Measurements from ENCODE around the gene WDR45B.
"Not testable (repeated sequence)": the region's sequence is repeated elsewhere in the genome, so short reads cannot be mapped to it uniquely, and the experiment has no call there.

The WDR45B gene

GRCh38 chr17:82577300-82577699, 70.9 kb downstream of the WDR45B start:
- no peak for DNase-seq

GRCh38 chr17:82575581-82576221, 72.5 kb downstream of the WDR45B start:
- not testable (repeated sequence) for DNase-seq

- DNase-seq, result no peak
These were observed 74.2 kb downstream of the WDR45B start for GRCh38 chr17:82574041-82574440.

GRCh38 chr17:82571855-82572254, 76.4 kb downstream of the WDR45B start:
- no peak for DNase-seq

GRCh38 chr17:82570277-82570676, 78.0 kb downstream of the WDR45B start:
- no peak for DNase-seq

- DNase-seq, result no peak
These were observed 78.6 kb downstream of the WDR45B start for GRCh38 chr17:82569621-82570020.

- DNase-seq, result no peak
These were observed 79.2 kb downstream of the WDR45B start for GRCh38 chr17:82568997-82569393.

- DNase-seq, result no peak
These were observed 81.0 kb downstream of the WDR45B start for GRCh38 chr17:82567286-82567685.

- DNase-seq, result no peak
These were observed 81.9 kb downstream of the WDR45B start for GRCh38 chr17:82566129-82566960.

GRCh38 chr17:82565551-82565950, 82.7 kb downstream of the WDR45B start:
- peak in 1 of 2 experiments; percentile 28 for DNase-seq
